Stimulated activated effector memory CD8-positive, alpha-beta T cell treated with anti-CD3 and anti-CD28 coated beads, Interleukin-12 subunit alpha, Interleukin-12 subunit beta, amount 100 ng/mL, for 72 hours (primary cell): Measurements from ENCODE around the gene ARFGAP1.

Experiments used
- ATAC-seq: fragments of 150-1000 bp; cut with Tn5 transposase; 2 replicates; pipeline ENCODE4 v1.10.0; 2021
- DNase-seq, 2 donors: peaks; one replicate each; pipeline ENCODE4 v3.0.0; 2021 to 2022; ENCODE audit warnings: low spot score in 2 of 2
- H3K27ac Mint-ChIP-seq: one replicate; pipeline ENCODE4 v1.8.0; 2022; ENCODE audit warnings: mild to moderate bottlenecking, mixed read lengths
- H3K36me3 Mint-ChIP-seq: one replicate; pipeline ENCODE4 v1.8.0; 2022; ENCODE audit warnings: mild to moderate bottlenecking, mixed read lengths
- H3K4me1 Mint-ChIP-seq: one replicate; pipeline ENCODE4 v1.8.0; 2022; ENCODE audit warnings: mixed read lengths
- H3K4me3 Mint-ChIP-seq: one replicate; pipeline ENCODE4 v1.8.0; 2022; ENCODE audit warnings: mild to moderate bottlenecking, mixed read lengths
- H3K9me3 Mint-ChIP-seq: one replicate; pipeline ENCODE4 v1.8.0; 2022; ENCODE audit warnings: mixed read lengths

The ARFGAP1 gene

DNA sequence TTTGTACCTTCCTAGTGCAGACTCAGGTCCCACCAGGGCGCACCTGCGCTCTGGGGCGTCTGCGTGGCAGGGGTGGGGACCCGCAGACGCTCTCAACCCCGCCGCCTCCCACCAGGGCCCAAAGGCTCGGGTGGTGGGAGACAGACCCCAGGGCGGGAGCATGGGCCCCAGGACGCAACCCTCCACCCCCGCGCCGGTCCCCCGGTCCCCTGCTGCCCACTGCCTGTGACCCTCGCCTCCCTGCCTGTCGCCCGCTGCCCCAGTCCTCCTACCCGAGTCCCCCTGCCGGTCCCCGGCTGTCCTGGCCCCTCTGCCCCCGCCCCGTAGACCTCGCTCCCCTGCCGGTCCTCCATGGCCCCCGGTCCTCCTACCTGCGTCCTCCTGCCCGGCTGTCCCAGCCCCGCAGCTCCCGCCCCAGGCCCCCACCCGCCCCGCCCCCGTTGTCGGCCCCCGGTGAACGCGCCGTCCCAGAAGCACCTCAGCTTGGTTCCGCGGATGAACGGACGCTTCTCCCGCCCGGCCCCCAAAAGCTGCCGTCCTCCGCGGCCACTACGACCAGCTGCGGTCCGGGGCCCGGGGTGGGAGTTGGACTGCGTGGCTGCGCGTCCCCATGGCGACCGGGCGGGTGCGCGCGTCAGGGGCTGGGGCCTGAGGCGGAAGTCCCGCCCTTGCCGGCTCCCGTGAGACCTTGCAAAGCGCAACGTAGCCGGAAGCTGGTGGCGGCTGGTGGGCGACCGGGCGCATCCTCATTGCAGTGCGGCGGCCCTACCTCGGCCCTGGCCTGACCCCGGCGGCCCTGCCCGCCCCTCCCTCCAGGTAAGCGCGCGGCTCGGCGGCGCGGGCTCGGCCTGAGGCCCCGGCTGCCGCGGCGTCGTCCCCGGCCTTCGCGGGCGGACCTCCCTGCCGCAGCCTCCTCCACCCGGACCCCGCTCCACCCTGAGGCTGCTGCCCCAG is at the start of gene ARFGAP1:
Gene ARFGAP1 (plus strand): TSS at position 709 of the 954 bp plus-strand sequence. CDS start 2,768 bp downstream, outside the sequence.
- H3K4me1 Mint-ChIP-seq: peaks cover 32% of the 10 kb centered on the region
- H3K4me3 Mint-ChIP-seq: peak within 1 kb of the TSS; percentile 86
- ATAC-seq (peak; percentile 98), DNase-seq (peak; percentile 79 to 90)
- no peaks in the 10 kb centered on the region for H3K9me3 Mint-ChIP-seq
- H3K27ac Mint-ChIP-seq: peak within 1 kb of the TSS; percentile 96
- H3K36me3 Mint-ChIP-seq: peaks cover 13% of the 10 kb centered on the region

- peak; percentile 36 to 74 for DNase-seq
- Mint-ChIP-seq H3K9me3 (no peaks in the 10 kb centered on the region), H3K36me3 (no peaks in the 10 kb centered on the region), H3K27ac (no peak overlapping the region), H3K4me1 (peaks cover 6% of the 10 kb centered on the region), H3K4me3 (no peak overlapping the region)
- peak; percentile 54 for ATAC-seq
These were observed 49.3 kb upstream of the ARFGAP1 start for GRCh38 chr20:63223121-63223825.

GRCh38 chr20:63223826-63224207 is 48.8 kb upstream of the ARFGAP1 start:
- H3K36me3 Mint-ChIP-seq: no peaks in the 10 kb centered on the region
- no peaks in the 10 kb centered on the region for H3K9me3 Mint-ChIP-seq
- H3K4me3 Mint-ChIP-seq: no peak overlapping the region
- H3K27ac Mint-ChIP-seq: no peak overlapping the region
- H3K4me1 Mint-ChIP-seq: peaks cover 6% of the 10 kb centered on the region
- DNase-seq (no peak), ATAC-seq (no peak)

DNA sequence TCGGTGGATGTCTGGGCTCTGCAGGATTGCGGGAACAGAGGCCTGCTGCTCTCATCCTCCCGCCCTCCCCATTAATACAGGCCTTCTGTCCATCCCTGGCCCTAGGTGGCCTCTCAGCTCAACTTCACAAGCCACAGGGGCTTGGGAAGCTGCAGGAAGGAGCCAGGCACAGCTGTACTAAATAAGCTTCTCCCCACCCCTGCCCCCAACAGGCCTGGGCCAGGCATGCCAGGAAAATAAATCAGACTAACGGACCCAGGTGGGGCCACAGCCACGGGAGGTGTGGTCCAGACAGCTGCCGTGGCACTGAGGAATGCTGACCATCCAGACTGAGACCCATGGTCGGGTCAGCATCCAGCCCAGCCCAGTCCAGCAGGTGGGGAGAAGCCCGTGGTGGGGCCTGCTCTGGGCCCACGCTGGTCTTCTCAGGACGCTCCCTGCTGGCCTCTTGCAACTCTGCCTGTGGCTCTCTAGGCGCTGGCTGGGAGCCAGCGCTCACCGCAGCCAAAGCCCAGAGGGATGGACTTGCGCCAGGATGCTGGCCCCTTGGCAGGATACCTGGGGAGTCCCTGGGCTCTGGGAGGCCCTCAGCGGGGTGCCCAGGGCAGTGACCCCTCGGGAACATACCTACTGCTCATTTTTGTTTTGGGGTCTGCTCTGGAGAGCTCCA is 48.1 kb upstream of the ARFGAP1 start:
- H3K27ac Mint-ChIP-seq: no peak overlapping the region
- H3K4me3 Mint-ChIP-seq: no peak overlapping the region
- DNase-seq (no peak), ATAC-seq (no peak)
- no peaks in the 10 kb centered on the region for H3K9me3 Mint-ChIP-seq
- H3K4me1 Mint-ChIP-seq: peaks cover 6% of the 10 kb centered on the region
- no peaks in the 10 kb centered on the region for H3K36me3 Mint-ChIP-seq

- Mint-ChIP-seq H3K9me3 (no peaks in the 10 kb centered on the region), H3K4me3 (no peak overlapping the region), H3K27ac (no peak overlapping the region), H3K36me3 (no peaks in the 10 kb centered on the region), H3K4me1 (peaks cover 6% of the 10 kb centered on the region)
- DNase-seq (no peak), ATAC-seq (no peak)
These were observed 47.5 kb upstream of the ARFGAP1 start for GRCh38 chr20:63225082-63225454.

DNA sequence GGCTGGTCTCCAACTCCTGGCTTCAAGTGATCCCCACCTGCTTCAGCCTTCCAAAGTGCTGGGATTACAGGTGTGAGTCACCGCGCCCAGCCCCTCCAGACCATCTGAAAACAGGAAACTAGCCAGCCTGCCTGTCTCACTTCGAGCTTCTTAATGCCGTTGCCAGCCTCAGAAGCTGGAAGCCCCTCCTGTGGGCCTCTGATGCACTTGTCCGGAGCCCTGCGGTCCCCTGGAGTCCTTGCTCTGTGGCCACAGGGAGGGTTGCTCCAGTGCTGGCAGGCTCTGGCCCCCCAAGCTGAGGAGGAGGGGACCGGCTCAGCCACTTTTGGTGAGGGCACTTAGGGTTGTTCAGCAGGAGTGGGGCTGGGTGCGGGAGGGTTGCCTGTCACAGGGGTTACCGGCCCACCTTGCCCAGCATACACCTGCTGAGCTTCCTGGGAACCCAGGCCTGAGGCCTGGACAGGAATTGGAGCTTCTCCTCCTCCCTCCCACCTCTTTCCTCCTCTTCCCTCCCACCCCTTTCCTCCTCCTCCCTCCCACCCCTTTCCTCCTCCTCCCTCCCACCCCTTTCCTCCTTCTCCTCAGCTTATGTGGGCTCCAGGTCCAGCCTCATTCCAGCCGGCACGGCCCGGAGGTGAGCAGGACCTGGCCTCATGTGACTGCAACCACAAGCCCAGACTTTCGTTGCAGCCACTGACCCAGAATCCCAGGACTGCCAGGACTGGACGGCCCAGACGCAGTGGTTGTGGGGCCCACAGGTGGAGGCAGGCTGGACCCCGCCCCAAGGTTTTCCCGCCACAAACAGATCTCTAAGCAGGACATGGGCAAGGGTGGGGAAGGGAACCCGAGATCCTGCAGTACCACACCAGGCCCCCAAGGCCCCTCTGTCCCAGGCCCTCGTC is 46.3 kb upstream of the ARFGAP1 start:
- Mint-ChIP-seq H3K36me3 (no peaks in the 10 kb centered on the region), H3K4me1 (peaks cover 6% of the 10 kb centered on the region), H3K9me3 (no peaks in the 10 kb centered on the region), H3K27ac (no peak overlapping the region), H3K4me3 (no peak overlapping the region)
- ATAC-seq (no peak), DNase-seq (no peak)

- H3K9me3 Mint-ChIP-seq: no peaks in the 10 kb centered on the region
- ATAC-seq: no peak
- no peaks in the 10 kb centered on the region for H3K36me3 Mint-ChIP-seq
- no peak overlapping the region for H3K4me3 Mint-ChIP-seq
- H3K27ac Mint-ChIP-seq: no peak overlapping the region
- no peak for DNase-seq
- H3K4me1 Mint-ChIP-seq: peaks cover 6% of the 10 kb centered on the region
These were observed 45.4 kb upstream of the ARFGAP1 start for GRCh38 chr20:63227260-63227659.

DNA sequence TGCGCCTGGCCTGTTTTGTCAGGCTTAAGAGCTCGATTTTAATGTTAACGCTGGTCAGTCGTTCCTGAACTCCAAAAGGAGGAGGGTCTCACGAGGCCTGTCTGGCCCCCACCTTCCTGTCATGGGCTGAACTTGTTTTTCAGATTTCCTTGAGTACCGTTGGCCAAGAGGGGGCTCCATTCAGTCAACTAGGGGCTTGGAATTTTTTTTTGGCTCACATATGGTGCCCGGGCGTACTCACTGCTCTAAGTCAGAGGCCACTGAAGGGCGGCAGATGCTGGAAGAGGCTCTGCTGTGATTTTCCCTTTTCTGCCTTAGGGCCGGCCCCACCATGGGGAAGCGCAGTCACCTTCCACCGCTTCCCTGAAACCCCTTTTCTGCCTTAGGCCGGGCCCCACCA is 43.8 kb upstream of the ARFGAP1 start:
- no peaks in the 10 kb centered on the region for H3K9me3 Mint-ChIP-seq
- H3K36me3 Mint-ChIP-seq: no peaks in the 10 kb centered on the region
- no peak overlapping the region for H3K4me3 Mint-ChIP-seq
- ATAC-seq (no peak), DNase-seq (no peak)
- no peak overlapping the region for H3K27ac Mint-ChIP-seq
- H3K4me1 Mint-ChIP-seq: no peaks in the 10 kb centered on the region

- Mint-ChIP-seq H3K36me3 (no peaks in the 10 kb centered on the region), H3K9me3 (no peaks in the 10 kb centered on the region), H3K27ac (no peak overlapping the region), H3K4me1 (peaks cover 5% of the 10 kb centered on the region), H3K4me3 (no peak overlapping the region)
- DNase-seq (no peak), ATAC-seq (no peak)
These were observed 41.8 kb upstream of the ARFGAP1 start for GRCh38 chr20:63230800-63231268.

- Mint-ChIP-seq H3K9me3 (no peaks in the 10 kb centered on the region), H3K4me1 (peaks cover 6% of the 10 kb centered on the region), H3K4me3 (no peak overlapping the region), H3K36me3 (no peaks in the 10 kb centered on the region), H3K27ac (no peak overlapping the region)
- ATAC-seq (no peak), DNase-seq (no peak)
These were observed 40.2 kb upstream of the ARFGAP1 start for GRCh38 chr20:63232235-63233060.

DNA sequence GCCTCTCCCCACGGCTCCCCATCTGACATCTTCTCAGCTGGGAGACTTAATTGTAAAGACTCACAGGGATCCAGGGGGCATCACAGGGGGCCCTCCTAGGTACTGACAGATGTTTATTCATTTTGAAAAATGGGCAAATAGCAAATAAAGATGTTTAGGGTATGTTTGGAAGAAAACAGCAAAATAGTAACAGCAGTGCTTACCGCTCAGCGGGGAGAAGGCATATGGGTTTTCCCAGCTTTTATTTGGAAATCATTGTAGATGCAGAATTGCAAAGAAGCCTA is 39.6 kb upstream of the ARFGAP1 start:
- DNase-seq (no peak), ATAC-seq (no peak)
- no peak overlapping the region for H3K27ac Mint-ChIP-seq
- H3K4me1 Mint-ChIP-seq: peaks cover 6% of the 10 kb centered on the region
- H3K36me3 Mint-ChIP-seq: no peaks in the 10 kb centered on the region
- H3K4me3 Mint-ChIP-seq: no peak overlapping the region
- H3K9me3 Mint-ChIP-seq: no peaks in the 10 kb centered on the region

- Mint-ChIP-seq H3K4me1 (peaks cover 6% of the 10 kb centered on the region), H3K27ac (no peak overlapping the region), H3K36me3 (no peaks in the 10 kb centered on the region), H3K4me3 (no peak overlapping the region), H3K9me3 (no peaks in the 10 kb centered on the region)
- ATAC-seq: no peak
- no peak for DNase-seq
These were observed 38.7 kb upstream of the ARFGAP1 start for GRCh38 chr20:63233924-63234323.

GRCh38 chr20:63234693-63235398 is 37.8 kb upstream of the ARFGAP1 start:
- DNase-seq (no peak), ATAC-seq (no peak)
- Mint-ChIP-seq H3K36me3 (no peaks in the 10 kb centered on the region), H3K27ac (no peak overlapping the region), H3K4me1 (peaks cover 6% of the 10 kb centered on the region), H3K4me3 (no peak overlapping the region), H3K9me3 (no peaks in the 10 kb centered on the region)
